ENCODE measurements around the gene C1orf94. TPM values are rescaled to one million over a fixed set of nuclear protein-coding genes. Genes with fewer than 3 reads are reported as not detected.

Gene C1orf94
- total and polyA plus RNA-seq, 10 donors, result not detected

DNA sequence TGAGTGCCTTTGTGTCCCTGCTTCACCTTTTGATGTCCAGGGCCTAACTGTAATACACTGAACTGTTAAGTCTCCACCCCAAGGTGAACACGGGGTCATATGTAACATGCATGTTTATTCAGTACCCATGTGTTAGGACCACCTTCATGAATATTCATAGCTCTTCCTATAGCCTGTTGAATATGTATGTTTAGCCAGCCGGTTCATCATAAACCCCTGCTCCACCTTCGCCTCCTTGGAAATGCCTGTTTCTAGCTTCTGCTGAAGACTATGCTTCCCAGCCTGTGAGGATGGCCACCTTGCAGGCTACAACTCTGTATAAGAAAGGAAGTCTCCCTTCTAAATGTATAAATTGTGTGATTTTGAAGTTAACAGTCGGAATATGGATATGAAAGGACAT, 69.3 kb downstream of the C1orf94 start:
- peaks cover 0 to 49% (median 12%) of the 10 kb centered on the region in 7 donors for H3K27me3 ChIP-seq (replicated peaks in 1 of 7)
- WGBS, 5 donors, result 65 to 74% (median 73%) methylated on average over 4 of the region's 4 CpGs

DNA sequence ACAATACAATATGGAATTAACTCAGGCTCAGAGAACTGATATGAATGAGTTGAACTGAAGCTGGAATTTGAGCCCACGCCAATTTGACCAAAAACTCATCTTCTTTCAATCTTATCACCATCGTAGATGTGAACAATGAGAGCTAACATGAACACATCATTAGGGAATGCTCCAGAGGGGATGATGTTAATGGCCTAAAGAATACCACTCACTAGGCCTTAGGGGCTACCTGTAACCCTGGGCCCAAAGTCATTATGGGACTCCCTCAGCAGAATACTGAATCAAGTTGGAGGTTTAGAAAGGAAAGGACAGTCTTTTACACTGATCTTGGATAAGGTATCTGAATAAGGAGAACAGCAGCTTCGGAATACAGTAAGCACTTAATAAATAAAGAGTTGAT, 73.6 kb downstream of the C1orf94 start:
- H3K4me1 ChIP-seq, result no peaks in the 10 kb centered on the region
- no peak for DNase-seq
- intact Hi-C loops (cut with DNase I; ENCODE audit: low total_unique reads), result no loop called here
- no peak overlapping the region for H3K27ac ChIP-seq
- TF ChIP-seq, protein P1, sequence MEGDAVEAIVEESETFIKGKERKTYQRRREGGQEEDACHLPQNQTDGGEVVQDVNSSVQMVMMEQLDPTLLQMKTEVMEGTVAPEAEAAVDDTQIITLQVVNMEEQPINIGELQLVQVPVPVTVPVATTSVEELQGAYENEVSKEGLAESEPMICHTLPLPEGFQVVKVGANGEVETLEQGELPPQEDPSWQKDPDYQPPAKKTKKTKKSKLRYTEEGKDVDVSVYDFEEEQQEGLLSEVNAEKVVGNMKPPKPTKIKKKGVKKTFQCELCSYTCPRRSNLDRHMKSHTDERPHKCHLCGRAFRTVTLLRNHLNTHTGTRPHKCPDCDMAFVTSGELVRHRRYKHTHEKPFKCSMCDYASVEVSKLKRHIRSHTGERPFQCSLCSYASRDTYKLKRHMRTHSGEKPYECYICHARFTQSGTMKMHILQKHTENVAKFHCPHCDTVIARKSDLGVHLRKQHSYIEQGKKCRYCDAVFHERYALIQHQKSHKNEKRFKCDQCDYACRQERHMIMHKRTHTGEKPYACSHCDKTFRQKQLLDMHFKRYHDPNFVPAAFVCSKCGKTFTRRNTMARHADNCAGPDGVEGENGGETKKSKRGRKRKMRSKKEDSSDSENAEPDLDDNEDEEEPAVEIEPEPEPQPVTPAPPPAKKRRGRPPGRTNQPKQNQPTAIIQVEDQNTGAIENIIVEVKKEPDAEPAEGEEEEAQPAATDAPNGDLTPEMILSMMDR (IDR thresholded peaks at IDR 0.05 in 8 of 11, conservative IDR thresholded peaks at IDR 0.05 in 3 of 11), result no peak
- TF ChIP-seq POLR2AphosphoS5 (IDR thresholded peaks at IDR 0.05) (no peak), POLR2A (IDR thresholded peaks at IDR 0.05) (no peak)
- H3K4me3 ChIP-seq, result no peak overlapping the region
- no peaks in the 10 kb centered on the region for H3K9me3 ChIP-seq
- H3K27me3 ChIP-seq (replicated peaks in 1 of 7), result peaks cover 0 to 39% (median 9%) of the 10 kb centered on the region in 7 donors
- no peaks in the 10 kb centered on the region for H3K36me3 ChIP-seq
- WGBS, 5 donors, result 56 to 70% (median 61%) methylated on average over 3 of the region's 3 CpGs

More for the DNA sequence above, 69.3 kb downstream of the C1orf94 start:
- H3K27ac ChIP-seq, result no peak overlapping the region
- no peaks in the 10 kb centered on the region for H3K36me3 ChIP-seq
- no peak for DNase-seq
- intact Hi-C loops (cut with DNase I; ENCODE audit: low total_unique reads), result no loop called here
- no peak overlapping the region for H3K4me3 ChIP-seq
- no peaks in the 10 kb centered on the region for H3K4me1 ChIP-seq
- peaks cover 0 to 8% (median 0%) of the 10 kb centered on the region in 8 donors for H3K9me3 ChIP-seq
- TF ChIP-seq POLR2A (IDR thresholded peaks at IDR 0.05) (no peak), POLR2AphosphoS5 (IDR thresholded peaks at IDR 0.05) (no peak)
- TF ChIP-seq, protein P1 (IDR thresholded peaks at IDR 0.05 in 8 of 11, conservative IDR thresholded peaks at IDR 0.05 in 3 of 11), result no peak

DNA sequence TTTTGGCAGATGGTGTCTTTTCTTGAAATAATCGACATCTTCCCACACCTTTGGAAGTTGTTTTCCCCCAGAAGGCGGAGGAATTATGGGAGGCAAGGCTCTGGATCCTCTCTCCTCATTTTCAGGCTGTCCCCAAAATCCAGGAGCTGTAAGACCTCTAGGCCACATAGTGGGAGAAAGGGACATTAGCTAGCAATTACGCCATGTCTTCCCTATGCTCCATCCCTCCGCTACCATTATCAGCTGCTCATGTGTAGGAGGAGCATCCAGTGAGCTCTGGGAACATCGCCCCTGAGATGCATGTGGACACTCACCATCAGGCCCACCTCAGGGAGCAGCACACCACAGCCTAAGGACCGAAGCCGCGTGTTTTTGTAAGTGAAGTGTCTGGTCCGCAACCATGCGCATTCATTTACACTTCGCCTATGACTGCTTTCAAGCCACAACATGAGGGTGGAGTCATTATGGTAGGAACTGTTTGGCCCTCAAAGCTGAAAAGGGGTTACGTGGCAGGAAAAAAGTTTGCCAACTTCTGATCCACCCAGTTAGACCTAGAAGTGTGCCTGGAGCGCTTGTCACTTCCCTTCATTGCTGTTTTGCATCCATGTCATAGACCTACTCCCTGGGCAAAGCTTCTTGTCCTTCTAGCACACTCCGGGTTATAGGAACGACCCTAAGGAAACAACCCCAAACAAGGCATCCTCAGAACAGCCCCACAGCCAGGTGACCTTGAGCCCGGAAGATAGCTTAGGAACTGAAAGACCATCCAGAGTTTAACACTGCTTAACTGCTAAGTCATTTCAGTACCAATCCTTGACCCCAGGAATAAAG, 85.5 kb downstream of the C1orf94 start:
- peaks cover 0 to 31% (median 0%) of the 10 kb centered on the region in 7 donors for H3K27me3 ChIP-seq (replicated peaks in 1 of 7)
- 80 to 93% (median 85%) methylated on average over 15 to 16 of the region's 16 CpGs for WGBS, 5 donors
- no peak for DNase-seq
- H3K4me1 ChIP-seq, result no peaks in the 10 kb centered on the region
- H3K36me3 ChIP-seq, result no peaks in the 10 kb centered on the region
- TF ChIP-seq POLR2AphosphoS5 (IDR thresholded peaks at IDR 0.05), result no peak
- TF ChIP-seq, protein P1 (IDR thresholded peaks at IDR 0.05 in 8 of 11, conservative IDR thresholded peaks at IDR 0.05 in 3 of 11), result no peak
- TF ChIP-seq POLR2A (IDR thresholded peaks at IDR 0.05), result no peak
- intact Hi-C loops (cut with DNase I; ENCODE audit: low total_unique reads), result no loop called here
- no peak overlapping the region for H3K27ac ChIP-seq
- H3K4me3 ChIP-seq, result no peak overlapping the region
- H3K9me3 ChIP-seq, result no peaks in the 10 kb centered on the region

DNA sequence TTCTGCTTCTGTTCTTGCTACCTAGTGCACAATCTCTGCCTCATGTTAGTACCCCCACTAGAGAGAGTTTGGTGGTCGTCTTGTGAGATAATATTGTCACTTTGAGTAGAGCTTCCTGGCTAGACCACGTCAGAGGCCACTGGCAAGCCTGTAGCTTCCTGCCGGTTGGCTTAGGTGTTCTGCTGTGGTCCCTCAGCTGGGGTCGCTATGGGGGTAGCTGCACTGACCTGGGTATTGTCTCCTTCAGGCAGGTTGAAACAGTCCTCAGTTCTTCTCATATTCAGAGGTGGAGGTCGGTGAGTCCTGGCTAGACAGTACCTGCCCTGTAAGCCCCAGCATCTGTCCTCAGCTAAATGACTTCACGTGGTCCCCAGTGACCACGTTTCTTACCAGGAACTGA, 86.2 kb downstream of the C1orf94 start:
- Histone ChIP-seq H3K27me3 (replicated peaks in 1 of 7) (peaks cover 0 to 35% (median 0%) of the 10 kb centered on the region in 7 donors), H3K27ac (no peak overlapping the region), H3K36me3 (no peaks in the 10 kb centered on the region), H3K4me1 (no peaks in the 10 kb centered on the region), H3K4me3 (no peak overlapping the region), H3K9me3 (no peaks in the 10 kb centered on the region)
- WGBS, 5 donors, result 58 to 73% (median 66%) methylated on average over 7 of the region's 7 CpGs
- no peak for DNase-seq
- intact Hi-C loops (cut with DNase I; ENCODE audit: low total_unique reads), result no loop called here
- TF ChIP-seq, protein P1 (IDR thresholded peaks at IDR 0.05 in 8 of 11, conservative IDR thresholded peaks at IDR 0.05 in 3 of 11), result no peak
- TF ChIP-seq POLR2A (IDR thresholded peaks at IDR 0.05) (no peak), POLR2AphosphoS5 (IDR thresholded peaks at IDR 0.05) (no peak)

Measured in spleen (tissue), 11 donors.